HepG2 (cell line): ENCODE measurements around the gene TM4SF4. TPM values are rescaled to one million over a fixed set of nuclear protein-coding genes. Genes with fewer than 3 reads are reported as not detected.

ENCODE experiments used
- ATRX ChIP-seq: sonication (generic); formaldehyde crosslinking; IDR thresholded peaks from 2 replicates; pipeline ENCODE4 v1.4.0; 2020; ENCODE audit warnings: missing genetic modification reagents, borderline replicate concordance
- BRD4 ChIP-seq: sonication (generic); formaldehyde crosslinking; IDR thresholded peaks from 2 replicates; pipeline ENCODE4 v1.4.0; 2020; ENCODE audit warnings: missing genetic modification reagents
- CBX1 ChIP-seq: IDR thresholded peaks from one replicate; pipeline ENCODE4 v1.6.1; 2016; ENCODE audit warnings: antibody characterized with exemption, low read depth
- FOXM1 ChIP-seq: sonication (generic); formaldehyde crosslinking; IDR thresholded peaks from 2 replicates; pipeline ENCODE4 v1.5.0; 2020; ENCODE audit warnings: missing genetic modification reagents
- GATAD2A ChIP-seq: IDR thresholded peaks from 2 replicates; pipeline ENCODE4 v1.6.1; 2016
- HMGXB3 ChIP-seq: sonication (generic); formaldehyde crosslinking; IDR thresholded peaks from 2 replicates; pipeline ENCODE4 v1.4.0; 2020; ENCODE audit warnings: missing genetic modification reagents, borderline replicate concordance
- JUN ChIP-seq: sonication (generic); formaldehyde crosslinking; IDR thresholded peaks from 2 replicates; pipeline ENCODE4 v1.4.0; 2020; ENCODE audit warnings: mild to moderate bottlenecking, missing genetic modification reagents
- KMT2A ChIP-seq: sonication (generic); formaldehyde crosslinking; IDR thresholded peaks from 2 replicates; pipeline ENCODE4 v1.4.0; 2020; ENCODE audit warnings: missing genetic modification reagents
- MNT ChIP-seq: fragments of 450-650 bp; IDR thresholded peaks from 2 replicates; pipeline ENCODE4 v1.6.1; 2016
- POLR2A ChIP-seq, 2 experiments: IDR thresholded peaks; 2 replicates each; pipeline ENCODE4 v1.6.1; 2011; ENCODE audit warnings: low read depth in 2 of 2, low read length in 2 of 2, mild to moderate bottlenecking in 1 of 2, moderate library complexity in 1 of 2; ENCODE audit not compliant: insufficient read depth in 1 of 2
- RARA ChIP-seq: IDR thresholded peaks from 2 replicates; pipeline ENCODE4 v1.6.1; 2016; ENCODE audit warnings: missing genetic modification reagents, missing compliant biosample characterization
- SP4 ChIP-seq: sonication (generic); formaldehyde crosslinking; IDR thresholded peaks from 2 replicates; pipeline ENCODE4 v1.8.1; 2023; ENCODE audit warnings: mild to moderate bottlenecking, missing genetic modification reagents
- SPEN ChIP-seq: sonication (generic); formaldehyde crosslinking; IDR thresholded peaks from 2 replicates; pipeline ENCODE4 v1.5.1; 2020; ENCODE audit warnings: low read depth, mild to moderate bottlenecking, missing genetic modification reagents
- SYNCRIP ChIP-seq: fragments of 200-400 bp; formaldehyde crosslinking; IDR thresholded peaks from 2 replicates; pipeline ENCODE4 v1.6.1; 2018; ENCODE audit warnings: mild to moderate bottlenecking, low read depth, low read length; ENCODE audit not compliant: insufficient read depth
- TAF15 ChIP-seq: fragments of 200-400 bp; formaldehyde crosslinking; IDR thresholded peaks from one replicate; pipeline ENCODE4 v1.6.1; 2018; ENCODE audit warnings: mild to moderate bottlenecking, low read depth, low read length; ENCODE audit not compliant: poor library complexity, severe bottlenecking
- TBL1XR1 ChIP-seq: fragments of 150-350 bp; IDR thresholded peaks from 2 replicates; pipeline ENCODE4 v1.6.1; 2014; ENCODE audit warnings: borderline replicate concordance, low read length; ENCODE audit not compliant: partially characterized antibody
- TOE1 ChIP-seq: sonication (generic); formaldehyde crosslinking; IDR thresholded peaks from 2 replicates; pipeline ENCODE4 v1.4.0; 2020; ENCODE audit warnings: mild to moderate bottlenecking, missing genetic modification reagents
- YEATS2 ChIP-seq: sonication (generic); formaldehyde crosslinking; IDR thresholded peaks from 2 replicates; pipeline ENCODE4 v1.4.0; 2020; ENCODE audit warnings: missing genetic modification reagents, borderline replicate concordance
- ZBTB37 ChIP-seq: sonication (generic); formaldehyde crosslinking; IDR thresholded peaks from 2 replicates; pipeline ENCODE4 v1.4.0; 2020; ENCODE audit warnings: mild to moderate bottlenecking, missing genetic modification reagents
- ZNF160 ChIP-seq: sonication (generic); formaldehyde crosslinking; IDR thresholded peaks from 2 replicates; pipeline ENCODE4 v1.8.0; 2022; ENCODE audit warnings: mild to moderate bottlenecking, inconsistent platforms, missing genetic modification reagents
- ZNF547 ChIP-seq: sonication (generic); formaldehyde crosslinking; IDR thresholded peaks from 2 replicates; pipeline ENCODE4 v1.5.1; 2020; ENCODE audit warnings: mild to moderate bottlenecking, missing genetic modification reagents
- ZNF816 ChIP-seq: sonication (generic); formaldehyde crosslinking; IDR thresholded peaks from 2 replicates; pipeline ENCODE4 v1.8.0; 2022; ENCODE audit warnings: missing genetic modification reagents, mild to moderate bottlenecking, borderline replicate concordance
- polyA plus RNA-seq, 8 experiments: library from polyadenylated mRNA; depleted of rRNA in 3 of 8; stranded (reverse) in 7 of 8; unstranded in 1 of 8; fragments of >200 nt; fragmentation: Illumina TruSeq in 4 of 8; extraction: Trizol in 4 of 8; gene quantifications; 2 replicates each; pipeline versions ENCODE4 v1.2.1 to v1.2.3, GENCODE V29; 2011 to 2016; ENCODE audit warnings: low read depth in 4 of 8, missing spikeins in 1 of 8, mixed read lengths in 1 of 8; ENCODE audit not compliant: insufficient read depth in 1 of 8
- total RNA-seq, 5 experiments: library from RNA; depleted of rRNA; stranded (reverse); fragments of >200 nt; fragmentation: Illumina TruSeq; extraction: Trizol; gene quantifications; 2 replicates each; pipeline ENCODE4 v1.2.3, GENCODE V29; 2016; ENCODE audit warnings: low read depth in 1 of 5
- TF ChIP-seq, protein P1 (sequence below): sonication (generic); formaldehyde crosslinking; IDR thresholded peaks from 2 replicates; pipeline ENCODE4 v1.4.0; 2020; ENCODE audit warnings: missing genetic modification reagents

TM4SF4 gene
- total and polyA plus RNA-seq, 2 of the 13 experiments (the other 11 are each of a cell fraction or from before 2014, with no cell fraction given), result 0.63 to 0.95 TPM

DNA sequence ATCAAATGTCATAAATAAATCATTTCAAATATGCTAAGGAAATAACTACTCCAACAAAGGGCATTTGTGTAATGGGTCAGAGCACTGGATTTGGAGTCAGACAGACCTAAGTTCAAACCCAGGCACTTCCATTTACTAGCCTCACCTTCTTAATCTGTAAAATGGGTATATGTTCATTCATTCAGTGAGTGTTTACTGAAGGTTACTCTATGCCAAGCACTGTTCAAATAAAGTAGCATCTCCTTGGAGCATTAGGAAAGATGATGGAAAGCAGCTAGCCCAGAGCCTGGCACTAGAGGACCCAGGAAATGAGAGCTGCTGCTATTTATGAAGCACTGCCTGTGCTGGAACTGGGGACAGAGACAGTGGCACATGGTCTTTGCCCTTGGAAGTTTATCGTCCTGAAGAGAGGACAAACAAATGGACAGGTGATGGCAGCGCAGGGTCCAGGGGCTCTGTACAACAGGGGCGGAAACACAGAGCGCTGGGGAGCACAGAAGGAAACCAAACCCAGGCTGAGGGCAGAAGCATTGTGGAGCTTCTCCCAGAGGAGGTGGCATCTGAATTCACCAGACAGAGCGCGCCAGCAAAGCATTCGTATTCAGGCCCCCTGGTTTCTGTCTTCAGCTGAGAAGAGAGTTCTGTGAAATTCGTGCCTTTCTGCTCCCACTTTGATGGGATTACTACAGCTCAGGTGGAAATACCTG, 19.0 kb downstream of the TM4SF4 start (continued):
- TF ChIP-seq ZNF547 (CRISPR knock-in tag), result no peak
- TF ChIP-seq SYNCRIP, result no peak
- TF ChIP-seq ZNF160 (CRISPR knock-in tag), result no peak
- TF ChIP-seq SP4 (CRISPR knock-in tag), result peak; percentile 58
- TF ChIP-seq, protein P1, sequence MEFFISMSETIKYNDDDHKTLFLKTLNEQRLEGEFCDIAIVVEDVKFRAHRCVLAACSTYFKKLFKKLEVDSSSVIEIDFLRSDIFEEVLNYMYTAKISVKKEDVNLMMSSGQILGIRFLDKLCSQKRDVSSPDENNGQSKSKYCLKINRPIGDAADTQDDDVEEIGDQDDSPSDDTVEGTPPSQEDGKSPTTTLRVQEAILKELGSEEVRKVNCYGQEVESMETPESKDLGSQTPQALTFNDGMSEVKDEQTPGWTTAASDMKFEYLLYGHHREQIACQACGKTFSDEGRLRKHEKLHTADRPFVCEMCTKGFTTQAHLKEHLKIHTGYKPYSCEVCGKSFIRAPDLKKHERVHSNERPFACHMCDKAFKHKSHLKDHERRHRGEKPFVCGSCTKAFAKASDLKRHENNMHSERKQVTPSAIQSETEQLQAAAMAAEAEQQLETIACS (CRISPR knock-in tag), result no peak
- no peak for TF ChIP-seq TBL1XR1
- TF ChIP-seq BRD4, result no peak
- TF ChIP-seq POLR2A (IDR thresholded peaks at IDR 0.05; ENCODE audit: insufficient read depth in 1 of 2, low read depth in 2 of 2, low read length in 2 of 2), result peak in 1 of 2 experiments; percentile 68; a peak in 2 of 4 replicates
- 0 out of 2 replicates have a peak, but pooled peaks have one; percentile 28 for TF ChIP-seq KMT2A (CRISPR knock-in tag)
- 0 out of 2 replicates have a peak, but pooled peaks have one; percentile 15 for TF ChIP-seq RARA (CRISPR knock-in tag)
- TF ChIP-seq TAF15, result no peak
- TF ChIP-seq TOE1 (CRISPR knock-in tag), result no peak
- peak; percentile 55 for TF ChIP-seq CBX1
- TF ChIP-seq MNT, result peak; percentile 31; the same call in 1 of the 2 replicates
- no peak for TF ChIP-seq HMGXB3
- peak; percentile 60; the same call in 1 of the 2 replicates for TF ChIP-seq ZNF816 (CRISPR knock-in tag)
- peak; percentile 72; the same call in 1 of the 2 replicates for TF ChIP-seq SPEN
- TF ChIP-seq ATRX, result no peak
- peak; percentile 72 for TF ChIP-seq GATAD2A (CRISPR knock-in tag)
- TF ChIP-seq JUN (CRISPR knock-in tag), result peak; percentile 18; the same call in 1 of the 2 replicates
- no peak for TF ChIP-seq FOXM1 (CRISPR knock-in tag)
- peak; percentile 51; the same call in 1 of the 2 replicates for TF ChIP-seq YEATS2 (CRISPR knock-in tag)
- 0 out of 2 replicates have a peak, but pooled peaks have one; percentile 41 for TF ChIP-seq ZBTB37 (CRISPR knock-in tag)
